ENCODE data around the gene TNIK. TPM values are rescaled to one million over a fixed set of nuclear protein-coding genes. Genes with fewer than 3 reads are reported as not detected.

Gene TNIK
- total RNA-seq, 1 donor from 2014 or later, result 38.1 TPM

DNA sequence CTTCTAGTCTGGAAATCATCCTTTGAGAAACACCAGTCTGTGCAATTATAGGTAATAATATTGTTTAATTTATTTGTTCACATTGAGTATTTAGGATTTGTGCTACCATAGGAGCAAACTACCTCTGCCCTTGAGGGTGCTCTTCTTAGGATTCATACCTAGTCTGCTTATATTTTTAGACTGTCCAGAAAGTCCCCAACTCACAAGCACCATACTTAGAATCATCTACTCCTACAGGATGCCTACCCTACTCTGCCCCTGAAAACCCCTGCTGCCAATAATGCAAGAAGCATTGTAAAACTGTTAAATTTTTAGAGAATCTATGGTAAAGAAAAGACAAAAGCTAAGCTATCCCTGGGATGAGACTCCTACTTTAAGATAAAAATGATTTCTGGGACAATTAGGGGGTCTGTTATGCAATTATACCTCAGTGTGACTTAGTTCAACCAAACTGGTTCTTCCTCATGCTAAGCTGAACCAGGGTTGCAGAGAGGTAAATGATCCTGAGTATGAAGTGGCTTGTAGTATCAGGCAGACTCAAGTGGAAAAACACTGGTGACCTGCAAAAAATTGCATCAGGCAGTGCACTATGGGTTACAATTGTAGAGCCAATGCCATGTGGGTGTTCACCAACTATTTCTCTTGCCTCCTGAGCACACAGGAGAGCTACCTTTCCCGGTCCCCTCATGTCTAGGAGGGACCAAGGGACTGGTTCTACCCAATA is 133.3 kb downstream of the TNIK start:
- TF ChIP-seq, protein P1, sequence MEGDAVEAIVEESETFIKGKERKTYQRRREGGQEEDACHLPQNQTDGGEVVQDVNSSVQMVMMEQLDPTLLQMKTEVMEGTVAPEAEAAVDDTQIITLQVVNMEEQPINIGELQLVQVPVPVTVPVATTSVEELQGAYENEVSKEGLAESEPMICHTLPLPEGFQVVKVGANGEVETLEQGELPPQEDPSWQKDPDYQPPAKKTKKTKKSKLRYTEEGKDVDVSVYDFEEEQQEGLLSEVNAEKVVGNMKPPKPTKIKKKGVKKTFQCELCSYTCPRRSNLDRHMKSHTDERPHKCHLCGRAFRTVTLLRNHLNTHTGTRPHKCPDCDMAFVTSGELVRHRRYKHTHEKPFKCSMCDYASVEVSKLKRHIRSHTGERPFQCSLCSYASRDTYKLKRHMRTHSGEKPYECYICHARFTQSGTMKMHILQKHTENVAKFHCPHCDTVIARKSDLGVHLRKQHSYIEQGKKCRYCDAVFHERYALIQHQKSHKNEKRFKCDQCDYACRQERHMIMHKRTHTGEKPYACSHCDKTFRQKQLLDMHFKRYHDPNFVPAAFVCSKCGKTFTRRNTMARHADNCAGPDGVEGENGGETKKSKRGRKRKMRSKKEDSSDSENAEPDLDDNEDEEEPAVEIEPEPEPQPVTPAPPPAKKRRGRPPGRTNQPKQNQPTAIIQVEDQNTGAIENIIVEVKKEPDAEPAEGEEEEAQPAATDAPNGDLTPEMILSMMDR (conservative IDR thresholded peaks at IDR 0.05), result no peak
- H3K4me1 Mint-ChIP-seq (ENCODE audit: unreplicated experiment), result peaks cover 11% of the 10 kb centered on the region
- no peaks in the 10 kb centered on the region for H3K36me3 Mint-ChIP-seq
- DNase-seq (ENCODE audit: extremely low spot score, unreplicated experiment), result no peak
- no peak overlapping the region for H3K27ac Mint-ChIP-seq
- no peak overlapping the region for H3K4me3 Mint-ChIP-seq
- no peaks in the 10 kb centered on the region for H3K27me3 Mint-ChIP-seq
- no peaks in the 10 kb centered on the region for H3K9me3 Mint-ChIP-seq

DNA sequence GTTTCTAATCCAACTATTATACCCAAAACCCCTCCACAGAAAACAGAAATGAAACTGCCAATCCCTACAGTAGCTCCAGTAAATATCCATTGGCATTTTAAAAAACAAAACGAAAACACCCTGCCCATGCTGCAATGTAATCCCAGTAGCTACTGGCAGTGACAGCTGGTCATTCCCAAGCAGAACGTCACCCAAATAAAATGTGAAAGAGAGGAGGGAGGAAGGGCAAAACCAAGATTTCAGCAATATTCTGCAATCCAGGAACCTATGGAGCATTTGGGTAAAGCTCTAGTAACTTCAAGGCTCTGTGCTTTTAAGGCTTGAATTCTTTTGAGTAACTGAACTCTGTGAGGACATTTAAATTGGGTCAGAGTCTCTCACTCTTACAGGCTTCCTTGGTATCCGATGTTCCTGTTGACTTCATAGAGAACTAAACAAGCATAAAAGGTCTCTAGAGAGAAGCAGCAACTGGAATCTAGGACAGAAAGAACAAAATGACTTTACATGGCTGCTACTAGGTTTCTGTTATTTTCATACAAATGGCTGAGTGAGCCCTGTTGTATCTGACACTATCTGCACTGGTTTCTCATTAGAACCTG is 136.2 kb downstream of the TNIK start:
- DNase-seq (ENCODE audit: extremely low spot score, unreplicated experiment), result no peak
- no peaks in the 10 kb centered on the region for H3K36me3 Mint-ChIP-seq
- TF ChIP-seq, protein P1 (conservative IDR thresholded peaks at IDR 0.05), result no peak
- H3K27ac Mint-ChIP-seq, result no peak overlapping the region
- H3K27me3 Mint-ChIP-seq, result no peaks in the 10 kb centered on the region
- peaks cover 11% of the 10 kb centered on the region for H3K4me1 Mint-ChIP-seq (ENCODE audit: unreplicated experiment)
- H3K4me3 Mint-ChIP-seq, result no peak overlapping the region
- H3K9me3 Mint-ChIP-seq, result no peaks in the 10 kb centered on the region

DNA sequence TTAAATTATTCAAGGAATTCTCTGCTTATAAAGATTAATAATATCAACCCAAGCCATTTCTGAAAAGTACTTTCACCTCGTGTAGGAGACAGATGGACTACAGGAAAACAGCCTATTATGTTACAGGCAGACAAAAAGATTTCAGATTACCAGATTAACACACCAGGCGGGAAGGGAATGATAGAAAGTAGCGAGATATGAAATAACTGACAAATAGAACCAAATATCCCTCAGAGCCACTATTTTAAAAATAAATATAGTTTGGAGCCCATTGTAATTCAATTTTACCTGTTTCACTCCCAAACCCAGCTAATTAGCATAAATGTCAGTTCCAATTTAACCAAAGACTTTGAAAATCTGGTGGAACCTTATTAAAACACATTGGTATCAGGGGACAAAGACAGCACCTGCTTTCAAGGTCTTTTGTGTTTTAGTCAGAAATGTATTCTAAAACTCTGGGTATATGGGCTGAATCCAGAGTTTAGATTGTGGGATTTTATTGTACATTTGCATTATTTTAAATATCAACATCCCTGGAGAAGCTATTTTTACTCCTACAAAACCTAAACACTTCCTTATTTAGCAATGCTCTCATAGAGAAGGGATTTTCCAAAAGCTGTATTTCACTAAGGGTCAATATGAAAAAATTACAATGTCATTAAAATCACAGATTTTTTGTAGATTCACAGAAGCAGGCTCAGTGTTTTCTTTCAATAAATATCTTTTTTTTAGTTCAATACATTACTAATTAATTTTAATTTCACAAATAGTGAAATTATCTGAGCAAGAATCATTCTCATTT is 138.4 kb downstream of the TNIK start:
- Mint-ChIP-seq H3K4me1 (ENCODE audit: unreplicated experiment) (peaks cover 11% of the 10 kb centered on the region), H3K4me3 (no peak overlapping the region), H3K36me3 (no peaks in the 10 kb centered on the region), H3K27ac (no peak overlapping the region), H3K9me3 (no peaks in the 10 kb centered on the region), H3K27me3 (no peaks in the 10 kb centered on the region)
- no peak for DNase-seq (ENCODE audit: extremely low spot score, unreplicated experiment)
- TF ChIP-seq, protein P1 (conservative IDR thresholded peaks at IDR 0.05), result no peak

- no peak for DNase-seq (ENCODE audit: extremely low spot score, unreplicated experiment)
- Mint-ChIP-seq H3K4me3 (no peak overlapping the region), H3K36me3 (no peaks in the 10 kb centered on the region)
These were observed 139.3 kb downstream of the TNIK start for GRCh38 chr3:171320750-171321558.

DNA sequence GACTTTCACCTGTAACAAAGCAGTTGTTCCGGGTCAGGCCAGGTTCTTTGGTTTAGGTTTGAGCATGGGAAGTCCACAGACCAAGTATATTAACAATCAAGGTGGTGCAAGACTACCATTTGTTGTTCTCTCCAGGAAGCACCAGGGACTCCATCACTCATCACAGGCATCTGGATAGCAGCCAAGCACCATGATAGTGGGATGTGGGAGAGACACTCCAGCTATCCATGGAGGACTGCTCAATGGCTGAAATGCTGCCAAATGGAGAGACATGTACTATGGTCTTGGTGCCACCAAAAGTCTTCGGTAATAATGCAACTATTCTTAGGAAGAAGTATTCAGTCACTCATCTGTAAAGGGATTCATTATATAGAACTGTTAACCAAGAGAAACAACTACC is 143.0 kb downstream of the TNIK start:
- Mint-ChIP-seq H3K36me3 (no peaks in the 10 kb centered on the region), H3K4me1 (ENCODE audit: unreplicated experiment) (peaks cover 20% of the 10 kb centered on the region), H3K27me3 (no peaks in the 10 kb centered on the region), H3K9me3 (no peaks in the 10 kb centered on the region), H3K27ac (no peak overlapping the region), H3K4me3 (no peak overlapping the region)
- TF ChIP-seq, protein P1 (conservative IDR thresholded peaks at IDR 0.05), result no peak
- no peak for DNase-seq (ENCODE audit: extremely low spot score, unreplicated experiment)

More at GRCh38 chr3:171320750-171321558, 139.3 kb downstream of the TNIK start:
- Mint-ChIP-seq H3K9me3 (no peaks in the 10 kb centered on the region), H3K4me1 (ENCODE audit: unreplicated experiment) (peaks cover 11% of the 10 kb centered on the region), H3K27ac (no peak overlapping the region), H3K27me3 (no peaks in the 10 kb centered on the region)
- TF ChIP-seq, protein P1 (conservative IDR thresholded peaks at IDR 0.05), result no peak
